ENCODE measurements around the gene RFX4. TPM values are rescaled to one million over a fixed set of nuclear protein-coding genes. Genes with fewer than 3 reads are reported as not detected.

The RFX4 gene
- not detected in 2 replicates for total RNA-seq

GRCh38 chr12:106582641-106583230 is at the start of gene RFX4:
Gene RFX4 (plus strand): TSS chr12:106583004. CDS start chr12:106583321, 317 bp downstream.

GRCh38 chr12:106774005-106774807 is 191.4 kb downstream of the RFX4 start, which contains the start of gene RIC8B:
Gene RIC8B (plus strand): TSS chr12:106774682. CDS start chr12:106774746, 64 bp downstream.

Other genes with a start within 250 kb of the RFX4 start
- gene POLR3B, start 225.3 kb upstream of the RFX4 start, total RNA-seq, result 5.2 and 6.5 TPM in 2 replicates
- 5.5 and 7.2 TPM in 2 replicates for gene RIC8B, start 191.7 kb downstream of the RFX4 start, total RNA-seq